HCT116 (cell line): ENCODE results near the gene CELF4. TPM values are rescaled to one million over a fixed set of nuclear protein-coding genes. Genes with fewer than 3 reads are reported as not detected.

ENCODE experiments used
- ATAC-seq: fragments of 200-7000 bp; cut with Tn5 transposase; 2 replicates; pipeline ENCODE4 v1.9.1; 2020; ENCODE audit warnings: mild to moderate bottlenecking, moderate library complexity
- BruUV-seq: library from RNA; stranded (reverse); fragments of 400-500 nt; replicated peaks from 2 replicates; lab custom pipeline; 2021; lab: Mats Ljungman, UMichigan
- CTCF ChIA-PET: fragments of 300-600 bp; sonication (Branson Sonifier 250); formaldehyde crosslinking; loops from one replicate; lab custom pipeline; 2021; ENCODE audit warnings: antibody characterized with exemption; lab: Charles Lee
- POLR2A ChIA-PET: fragments of 300-600, 350-600 bp; sonication (Branson Sonifier 250); formaldehyde crosslinking; loops from one replicate; lab custom pipeline; 2021; ENCODE audit warnings: antibody characterized with exemption; lab: Charles Lee
- RAD21 ChIA-PET, 2 experiments: fragments of 300-600 bp; sonication (Branson Sonifier 250); formaldehyde crosslinking; loops; one replicate each; lab custom pipeline; 2023; ENCODE audit warnings: low total read pairs in 2 of 2; ENCODE audit not compliant: uncharacterized antibody in 2 of 2, unreplicated experiment in 2 of 2, low non-redundant PET in 1 of 2; lab: Charles Lee
- DNase-seq: peaks from one replicate; pipeline ENCODE4 v3.0.0-alpha.2; 2010; ENCODE audit warnings: low read depth, low spot score
- H2AFZ ChIP-seq: fragments of 200-600 bp; shearing (Covaris generic), sonication (generic); 2 replicates; pipeline ENCODE4 v1.6.1; 2017; ENCODE audit warnings: low read depth, mixed run types, mixed read lengths, antibody characterized with exemption, low read length; ENCODE audit not compliant: poor library complexity, severe bottlenecking
- H3K27ac ChIP-seq: 2 replicates; pipeline ENCODE4 v1.5.1; 2012; ENCODE audit warnings: low read depth, low read length
- H3K27me3 ChIP-seq: fragments of 200-600 bp; sonication (generic); 2 replicates; pipeline ENCODE4 v1.6.1; 2016; ENCODE audit warnings: mixed run types, low read length, mixed read lengths; ENCODE audit not compliant: insufficient read depth
- H3K36me3 ChIP-seq, 2 experiments: fragments of 200-500 bp in 1 of 2; fragments of 200-600 bp in 1 of 2; sonication (Bioruptor generic) in 1 of 2; sonication (generic) in 1 of 2; 2 replicates each; pipeline versions ENCODE4 v1.5.1 to v1.6.1; 2014 to 2016; ENCODE audit warnings: low read length in 2 of 2, inconsistent platforms in 1 of 2, mixed read lengths in 1 of 2, mixed run types in 1 of 2; ENCODE audit not compliant: insufficient read depth in 2 of 2, control insufficient read depth in 1 of 2
- H3K4me1 ChIP-seq, 2 experiments: fragments of 200-600 bp in 1 of 2; sonication (generic) in 1 of 2; 2 replicates each; pipeline versions ENCODE4 v1.5.1 to v1.6.1; 2012 to 2017; ENCODE audit warnings: low read length in 2 of 2, inconsistent platforms in 1 of 2, mild to moderate bottlenecking in 1 of 2, mixed read lengths in 1 of 2, mixed run types in 1 of 2, moderate library complexity in 1 of 2; ENCODE audit not compliant: insufficient read depth in 2 of 2, control insufficient read depth in 1 of 2
- H3K4me2 ChIP-seq: fragments of 200-600 bp; sonication (generic); 2 replicates; pipeline ENCODE4 v1.6.1; 2017; ENCODE audit warnings: mixed run types, low read length, mixed read lengths
- H3K4me3 ChIP-seq, 2 experiments: fragments of 200-600 bp in 1 of 2; sonication (generic) in 1 of 2; replicated peaks in 1 of 2; 2 replicates each; pipeline ENCODE4 v1.5.1; 2011 to 2016; ENCODE audit warnings: low read length in 2 of 2, control low read depth in 1 of 2, low read depth in 1 of 2, mild to moderate bottlenecking in 1 of 2, mixed read lengths in 1 of 2, mixed run types in 1 of 2
- H3K79me2 ChIP-seq: fragments of 200-600 bp; sonication (generic); 2 replicates; pipeline ENCODE4 v1.6.1; 2017; ENCODE audit warnings: mild to moderate bottlenecking, mixed run types, low read length, moderate library complexity, mixed read lengths; ENCODE audit not compliant: insufficient read depth
- H3K9ac ChIP-seq: fragments of 200-600 bp; sonication (generic); 2 replicates; pipeline ENCODE4 v1.6.1; 2016; ENCODE audit warnings: low read length, mixed read lengths
- H3K9me2 ChIP-seq: fragments of 200-600 bp; sonication (generic), shearing (Covaris generic); 2 replicates; pipeline ENCODE4 v1.6.1; 2017; ENCODE audit warnings: mixed run types, mild to moderate bottlenecking, moderate library complexity; ENCODE audit not compliant: insufficient read depth
- H3K9me3 ChIP-seq, 2 experiments: fragments of 200-500 bp in 1 of 2; fragments of 200-600 bp in 1 of 2; sonication (Bioruptor generic) in 1 of 2; sonication (generic) in 1 of 2; 2 replicates each; pipeline ENCODE4 v1.6.1; 2014 to 2017; ENCODE audit warnings: low read length in 2 of 2, mixed read lengths in 2 of 2, inconsistent platforms in 1 of 2, low read depth in 1 of 2, mild to moderate bottlenecking in 1 of 2, mixed run types in 1 of 2, moderate library complexity in 1 of 2; ENCODE audit not compliant: control insufficient read depth in 1 of 2, insufficient read depth in 1 of 2
- H4K20me1 ChIP-seq: fragments of 200-600 bp; sonication (generic), shearing (Covaris generic); 2 replicates; pipeline ENCODE4 v1.6.1; 2017; ENCODE audit warnings: mixed run types, mild to moderate bottlenecking, moderate library complexity; ENCODE audit not compliant: insufficient read depth
- ATF3 ChIP-seq: IDR thresholded peaks from 2 replicates; pipeline ENCODE4 v1.6.1; 2012
- CBX3 ChIP-seq: IDR thresholded peaks from 2 replicates; pipeline ENCODE4 v1.6.1; 2012; ENCODE audit warnings: low read depth
- CEBPB ChIP-seq: IDR thresholded peaks from 2 replicates; pipeline ENCODE4 v1.6.1; 2012; ENCODE audit warnings: low read depth
- EGR1 ChIP-seq: IDR thresholded peaks from 2 replicates; pipeline ENCODE4 v1.6.1; 2012; ENCODE audit warnings: low read depth
- EZH2 ChIP-seq: fragments of 200-600 bp; sonication (generic); IDR thresholded peaks from 2 replicates; pipeline ENCODE4 v1.6.1; 2017; ENCODE audit warnings: antibody characterized with exemption, mixed run types
- FOSL1 ChIP-seq: IDR thresholded peaks from 2 replicates; pipeline ENCODE4 v1.6.1; 2012; ENCODE audit warnings: low read depth
- JUND ChIP-seq: IDR thresholded peaks from 2 replicates; pipeline ENCODE4 v1.6.1; 2012
- MAX ChIP-seq: IDR thresholded peaks from 2 replicates; pipeline ENCODE4 v1.6.1; 2012
- POLR2AphosphoS5 ChIP-seq: IDR thresholded peaks from 2 replicates; pipeline ENCODE4 v1.6.1; 2011; ENCODE audit warnings: mild to moderate bottlenecking, low read depth, low read length, moderate library complexity
- REST ChIP-seq: IDR thresholded peaks from 2 replicates; pipeline ENCODE4 v1.6.1; 2012; ENCODE audit warnings: low read depth
- SRF ChIP-seq: IDR thresholded peaks from 2 replicates; pipeline ENCODE4 v1.6.1; 2012; ENCODE audit warnings: low read depth
- TCF7L2 ChIP-seq: IDR thresholded peaks from 2 replicates; pipeline ENCODE4 v1.7.0; 2011; ENCODE audit warnings: borderline replicate concordance, inconsistent platforms; ENCODE audit not compliant: insufficient read depth, insufficient read length; ENCODE audit errors: extremely low read depth
- YY1 ChIP-seq: IDR thresholded peaks from 2 replicates; pipeline ENCODE4 v1.6.1; 2011; ENCODE audit warnings: low read length, low read depth, moderate library complexity, mild to moderate bottlenecking; ENCODE audit not compliant: insufficient replicate concordance; ENCODE audit errors: extremely low read depth
- ZBTB33 ChIP-seq: IDR thresholded peaks from 2 replicates; pipeline ENCODE4 v1.6.1; 2011; ENCODE audit warnings: mild to moderate bottlenecking, low read length, moderate library complexity; ENCODE audit not compliant: insufficient replicate concordance; ENCODE audit errors: extremely low read depth
- ZFX ChIP-seq: fragments of 450-650 bp; IDR thresholded peaks from 2 replicates; pipeline ENCODE4 v1.6.1; 2017
- intact Hi-C: fragments of 100-400 bp; cut with micrococcal nuclease; formaldehyde crosslinking; loops from 2 replicates; pipeline ENCODE4 v1.10.0; 2022
- total RNA-seq: library from RNA; stranded (reverse); gene quantifications from one replicate; pipeline ENCODE4 v1.2.1, GENCODE V29; 2021; ENCODE audit not compliant: unreplicated experiment

Gene CELF4
- total RNA-seq, 1 experiment from 2014 or later, result not detected

GRCh38 chr18:37246779-37247340, 318.7 kb downstream of the CELF4 start:
- POLR2A ChIA-PET, result no interaction called here
- intact Hi-C loops, result no loop called here
- Histone ChIP-seq H3K4me2 (no peak overlapping the region), H3K27ac (no peak overlapping the region), H3K9me2 (no peaks in the 10 kb centered on the region), H3K9me3 (no peaks in the 10 kb centered on the region), H3K27me3 (no peaks in the 10 kb centered on the region), H3K4me1 (no peaks in the 10 kb centered on the region), H4K20me1 (no peaks in the 10 kb centered on the region), H3K36me3 (no peaks in the 10 kb centered on the region), H3K9ac (no peak overlapping the region), H2AFZ (no peak overlapping the region), H3K4me3 (no peak overlapping the region), H3K79me2 (no peaks in the 10 kb centered on the region)
- DNase-seq (no peak), ATAC-seq (no peak)
- TF ChIP-seq EZH2 (no peak), TCF7L2 (no peak)
- CTCF ChIA-PET, result no interaction called here
- RAD21 ChIA-PET, result no interaction called here
- no TSS peak for BruUV-seq

- no peak for ATAC-seq
- CTCF ChIA-PET, result interaction anchor here (0.8 kb wide), 1 partner anchor 50 kb away, joined by 3 read pairs; no protein-coding TSS in a partner anchor
- Histone ChIP-seq H4K20me1 (no peaks in the 10 kb centered on the region), H3K9ac (no peak overlapping the region)
- no peak for TF ChIP-seq YY1
- TF ChIP-seq CBX3, result no peak
- TF ChIP-seq JUND, result no peak
- no peak for TF ChIP-seq CEBPB
- TF ChIP-seq ZBTB33, result no peak
- TF ChIP-seq ZFX, result no peak
- TF ChIP-seq EGR1, result no peak
- no peak for TF ChIP-seq FOSL1
- TF ChIP-seq EZH2, result no peak
- no peak for TF ChIP-seq REST
- no peak for TF ChIP-seq MAX
- TF ChIP-seq POLR2AphosphoS5, result no peak
- no peak for TF ChIP-seq SRF
- TF ChIP-seq ATF3, result no peak
- no peak for TF ChIP-seq TCF7L2
- TF ChIP-seq, all 23 proteins: peak for 0
- H3K9me2 ChIP-seq, result no peaks in the 10 kb centered on the region
- H3K4me3 ChIP-seq, result no peak overlapping the region
- ChIA-PET POLR2A (no interaction called here), RAD21 (interaction anchor here in 1 of 2 experiments (0.6 kb wide), 1 partner anchor 784 kb away, joined by 3 read pairs; no protein-coding TSS in a partner anchor)
- intact Hi-C loops, result no loop called here
- BruUV-seq, result no TSS peak
- H3K27ac ChIP-seq, result no peak overlapping the region
- DNase-seq, result no peak
- no peaks in the 10 kb centered on the region for H3K4me1 ChIP-seq
- no peaks in the 10 kb centered on the region for H3K36me3 ChIP-seq
- H2AFZ ChIP-seq, result no peak overlapping the region
- no peaks in the 10 kb centered on the region for H3K79me2 ChIP-seq
- H3K27me3 ChIP-seq, result no peaks in the 10 kb centered on the region
- no peaks in the 10 kb centered on the region for H3K9me3 ChIP-seq
- no peak overlapping the region for H3K4me2 ChIP-seq
Observed at GRCh38 chr18:37244618-37245017, 321.0 kb downstream of the CELF4 start.
